ENCODE results near the gene OPN1SW.

Gene OPN1SW

DNA sequence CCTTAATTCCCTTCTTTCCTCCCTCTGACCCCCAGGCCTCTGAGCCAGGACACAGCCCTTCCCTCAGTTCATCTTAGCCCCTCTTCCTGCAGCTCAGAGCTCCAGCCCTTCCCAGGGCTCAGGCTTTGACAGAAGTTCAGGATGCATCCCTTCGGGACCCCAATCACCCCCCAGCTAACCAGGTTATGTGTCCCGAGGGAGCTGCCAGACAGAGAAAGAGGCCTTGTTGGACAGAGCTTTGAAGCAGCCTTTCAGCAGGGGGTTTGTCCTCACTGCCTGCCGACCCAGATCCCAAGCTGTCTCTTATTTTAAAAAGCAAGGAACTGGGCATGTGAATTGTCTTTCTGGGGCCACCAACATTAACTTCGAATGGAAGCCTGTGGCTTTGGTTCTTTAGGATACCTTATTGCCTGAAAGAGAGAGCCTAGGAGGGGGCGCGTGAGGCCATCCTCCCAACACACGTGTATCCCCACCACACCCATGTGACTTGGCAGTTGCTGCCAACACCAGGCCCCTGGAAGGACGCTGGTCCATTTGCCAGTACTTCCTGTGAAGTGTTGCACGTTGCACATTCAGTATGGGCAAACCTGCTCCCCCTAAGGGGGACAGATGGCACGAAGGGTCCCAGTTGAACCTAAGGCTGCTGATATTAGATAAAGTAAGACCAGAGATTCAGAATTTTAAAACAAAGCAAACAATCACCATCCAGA, 17.0 kb upstream of the OPN1SW start:
- DNase-seq (ENCODE audit: low read depth): no peak

DNA sequence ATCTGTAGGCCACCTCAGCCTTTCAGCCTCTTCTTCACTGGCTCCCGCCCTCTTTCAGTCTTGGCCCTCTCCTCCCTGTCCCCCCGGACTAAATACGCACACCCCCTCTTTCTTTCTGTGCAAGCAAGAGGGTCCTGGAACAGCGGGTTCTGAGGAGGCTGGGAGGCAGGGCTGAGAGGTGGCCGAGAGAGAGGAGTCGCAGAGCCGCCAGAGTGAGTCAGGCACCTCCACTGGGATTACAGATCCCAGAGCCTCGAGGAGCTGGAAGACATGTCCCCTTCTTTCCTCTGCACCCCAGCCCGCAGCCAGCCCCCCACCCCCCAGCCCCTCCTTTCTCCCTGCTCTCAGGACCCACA, 16.4 kb upstream of the OPN1SW start:
- no peak for DNase-seq (ENCODE audit: low read depth)

DNA sequence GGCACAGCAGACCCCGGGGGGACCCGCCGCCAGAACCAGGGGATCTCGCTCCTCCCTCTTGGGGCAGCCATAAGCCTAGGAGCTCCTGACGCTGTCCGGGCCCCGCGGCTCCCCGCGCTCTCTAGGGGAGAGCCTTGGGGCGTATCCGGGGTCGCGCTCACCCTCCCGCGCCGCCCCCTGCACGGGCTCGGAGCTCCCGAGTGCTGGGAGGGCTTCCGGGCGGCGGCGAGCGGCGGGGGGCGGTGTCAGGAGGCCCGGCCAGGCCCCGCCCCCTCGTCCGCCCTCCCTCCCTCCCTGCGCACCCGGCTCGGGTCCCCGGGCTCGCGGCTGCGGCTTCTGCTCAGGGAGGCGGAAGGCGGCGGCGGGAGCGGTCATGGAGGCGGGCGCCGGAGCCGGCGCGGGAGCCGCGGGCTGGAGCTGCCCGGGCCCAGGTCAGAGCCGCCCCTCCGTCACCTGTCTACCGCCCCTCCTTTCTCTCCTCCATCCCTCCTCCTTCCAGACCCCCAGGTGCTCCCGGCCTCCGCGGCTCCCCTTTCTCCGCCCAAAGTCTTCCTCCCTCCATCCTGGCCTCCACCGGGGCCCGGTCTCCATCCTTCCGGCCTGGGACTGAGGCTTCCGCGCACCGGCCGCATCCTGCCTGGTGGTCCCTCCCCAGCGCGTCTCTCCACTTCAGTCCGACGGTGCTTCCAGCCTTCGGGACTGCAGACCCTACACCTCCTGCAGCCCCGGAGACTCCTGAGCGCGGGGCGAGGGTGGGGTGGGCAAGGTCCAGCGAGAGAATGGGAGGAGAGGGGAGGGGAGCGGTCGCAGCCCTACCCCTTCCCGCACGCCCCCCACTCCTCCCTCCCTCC, 15.8 kb upstream of the OPN1SW start, which contains the start of gene CCDC136:
TSS of gene CCDC136 (plus strand) at position 848 of the 851 bp plus-strand sequence. CDS start 444 bp downstream, outside the sequence.
- DNase-seq (ENCODE audit: low read depth): peak; percentile 44

DNA sequence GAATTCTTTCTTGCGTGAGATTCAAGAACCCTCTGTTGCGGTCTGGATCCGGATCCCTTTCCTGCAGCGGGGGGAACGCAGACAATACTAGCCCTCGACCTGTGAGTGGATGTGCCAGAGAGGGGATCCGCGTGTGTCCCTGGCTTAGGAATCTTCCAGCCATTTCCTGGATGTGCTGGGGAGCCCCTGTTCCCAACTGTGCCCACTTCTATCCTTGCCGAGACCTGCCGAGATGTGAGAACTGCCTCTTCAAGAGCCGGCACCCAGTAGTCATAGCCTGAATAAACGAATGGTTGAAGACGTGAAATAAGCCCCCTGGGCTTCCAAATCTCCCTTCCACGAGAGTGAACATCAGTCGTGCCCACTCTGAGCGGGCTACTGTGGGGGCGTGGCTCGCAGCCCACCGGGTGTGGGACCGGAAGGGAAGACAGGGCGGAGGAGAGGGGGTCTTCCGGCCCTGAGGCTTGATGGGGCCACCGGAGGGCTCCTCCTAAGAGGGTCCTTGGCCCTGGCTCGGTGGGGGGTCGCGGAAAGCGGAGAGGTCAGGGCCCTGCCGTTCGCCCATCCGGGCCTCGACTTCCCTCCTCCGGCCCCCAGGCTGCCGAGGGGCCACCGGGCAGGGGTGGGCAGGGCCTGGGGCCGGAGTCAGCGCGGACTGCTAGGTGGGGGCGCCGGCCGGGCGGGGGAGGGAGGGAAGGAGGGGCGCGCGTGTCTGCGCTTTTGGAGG, 14.9 kb upstream of the OPN1SW start:
- DNase-seq (ENCODE audit: low read depth): no peak

DNA sequence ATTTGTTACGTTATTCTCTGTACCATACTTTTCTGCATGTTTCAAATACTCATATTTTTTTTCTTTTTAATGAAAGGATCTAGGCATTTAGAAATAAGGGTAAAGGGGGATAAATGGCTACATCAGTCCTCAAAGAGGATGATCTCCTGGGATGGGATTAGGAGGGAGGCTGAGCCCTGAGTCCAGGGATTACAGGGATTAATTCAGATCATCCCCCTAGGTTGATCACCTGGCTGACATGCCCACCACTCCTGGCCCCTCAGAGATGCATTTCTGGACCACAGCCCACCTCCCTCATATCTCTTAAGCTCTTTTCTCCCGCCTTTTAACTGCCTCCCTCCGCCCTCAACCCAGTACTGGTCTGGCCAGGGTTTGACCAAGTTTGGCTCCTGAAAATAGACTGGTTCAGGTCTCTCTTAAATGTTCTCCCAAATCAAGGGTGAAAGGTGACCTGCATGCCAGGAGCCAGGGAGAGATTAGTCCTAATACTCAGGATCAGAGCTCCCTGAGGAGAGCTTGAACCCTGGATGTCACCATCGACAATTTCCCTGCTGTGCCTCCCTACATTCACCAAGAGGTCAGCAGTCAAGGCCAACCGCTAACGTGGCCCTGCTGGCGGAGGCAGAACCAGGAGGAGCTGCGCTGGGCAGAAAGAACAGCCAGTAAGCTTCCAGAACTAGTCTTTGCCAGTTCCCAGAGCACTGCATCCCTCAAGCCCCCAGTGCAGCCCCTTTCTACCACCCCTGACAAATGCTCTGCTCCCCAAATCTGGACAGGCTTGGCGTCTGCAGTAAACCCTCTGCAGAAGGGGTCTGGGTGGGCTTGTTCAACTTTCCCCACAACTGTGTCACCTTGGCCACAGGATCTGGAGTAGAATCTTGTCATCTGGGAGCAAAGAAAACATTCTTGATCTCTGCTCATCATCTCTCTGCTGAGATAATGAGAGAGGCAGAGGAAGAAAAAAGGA, 13.1 kb upstream of the OPN1SW start:
- DNase-seq (ENCODE audit: low read depth): no peak

DNA sequence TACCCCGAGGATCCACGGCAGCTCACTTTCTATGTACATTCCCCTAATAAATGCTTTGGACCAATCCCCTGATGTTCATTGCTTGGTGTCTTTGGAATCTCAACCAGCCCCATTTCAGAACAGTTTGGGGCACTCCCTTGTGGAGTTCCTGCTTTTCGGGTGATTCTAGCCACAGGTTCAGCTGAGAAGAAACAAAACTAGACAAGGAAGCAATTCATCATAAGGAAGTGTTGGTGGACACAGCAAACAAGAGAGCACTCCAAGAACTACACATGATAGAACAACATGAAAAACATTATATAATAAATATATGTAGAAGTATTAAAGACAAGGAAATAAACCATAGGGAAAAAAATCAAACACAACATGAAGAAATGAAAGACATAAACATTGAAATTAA, 10.1 kb upstream of the OPN1SW start:
- DNase-seq (ENCODE audit: low read depth): no peak

DNA sequence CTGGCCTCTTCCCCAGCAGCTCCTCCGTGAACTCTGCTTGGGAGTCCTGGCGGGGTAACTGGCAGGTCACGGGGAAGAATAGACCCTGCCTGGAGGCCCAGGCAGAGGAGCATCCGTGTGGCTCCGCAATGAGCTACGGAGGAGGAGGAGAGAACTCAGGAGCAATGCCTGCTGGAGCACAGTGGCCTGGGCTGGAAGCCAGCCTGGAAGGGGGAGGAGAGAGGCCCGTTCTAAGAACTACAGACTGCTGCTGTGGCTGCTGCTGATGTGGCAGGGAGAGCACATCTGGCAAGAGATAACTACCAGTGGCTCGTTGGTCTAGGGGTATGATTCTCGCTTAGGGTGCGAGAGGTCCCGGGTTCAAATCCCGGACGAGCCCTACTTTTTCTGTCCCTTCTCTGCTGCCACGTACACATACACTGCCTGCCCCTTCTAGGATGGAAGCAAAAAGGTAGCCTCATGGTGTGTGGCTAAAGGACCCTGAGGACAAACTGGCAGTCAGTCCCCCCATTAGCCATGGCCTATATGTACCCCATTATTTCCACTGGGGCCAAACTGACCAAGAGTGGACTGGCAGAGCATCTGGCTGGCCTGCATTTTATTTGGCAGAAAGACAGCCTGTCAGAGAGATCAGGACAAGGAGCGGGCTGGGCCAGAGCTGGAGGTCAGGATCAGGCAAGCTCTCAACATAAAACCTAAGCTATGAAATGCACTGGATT, 7.7 kb upstream of the OPN1SW start:
- DNase-seq (ENCODE audit: low read depth): peak; percentile 82

DNA sequence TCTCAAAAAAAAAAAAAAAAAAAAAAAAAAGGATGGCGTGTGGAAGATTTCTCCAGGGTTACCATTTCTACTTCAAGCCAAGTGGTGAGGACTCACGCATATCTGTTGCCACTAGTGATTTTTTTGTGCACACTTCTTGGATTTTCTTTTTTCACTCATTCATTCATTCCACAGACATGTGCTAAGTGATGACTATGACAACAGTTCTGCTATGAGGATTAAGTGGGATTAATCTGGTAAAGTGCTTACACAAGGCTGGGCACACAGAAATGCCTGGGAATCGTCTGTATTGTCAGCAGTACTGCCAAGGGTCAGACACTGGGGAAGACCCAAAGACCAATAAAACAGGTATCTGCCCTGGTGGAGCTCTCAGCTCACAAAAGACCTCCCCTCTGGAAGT, 6.3 kb upstream of the OPN1SW start:
- no peak for DNase-seq (ENCODE audit: low read depth)

DNA sequence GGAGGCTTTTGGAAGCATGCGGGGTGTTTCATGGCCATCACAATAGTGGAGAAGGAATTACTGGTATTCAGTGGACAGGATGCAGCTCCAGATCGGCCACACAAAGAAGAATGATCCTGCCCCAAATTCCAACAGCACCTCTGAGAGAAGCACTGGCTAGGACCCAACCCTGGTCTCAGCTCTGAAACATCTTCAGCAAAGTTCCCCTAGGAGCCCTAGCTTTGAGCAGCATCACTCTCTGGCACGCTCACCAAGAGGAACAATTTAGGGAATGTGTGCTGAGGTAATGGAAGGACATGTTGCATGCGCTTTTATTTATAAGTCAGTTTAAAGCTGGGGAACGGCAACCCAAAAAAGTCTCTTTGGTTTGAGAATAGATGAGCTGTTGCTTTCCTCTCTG, 5.5 kb upstream of the OPN1SW start:
- peak; percentile 45 for DNase-seq (ENCODE audit: low read depth)

DNA sequence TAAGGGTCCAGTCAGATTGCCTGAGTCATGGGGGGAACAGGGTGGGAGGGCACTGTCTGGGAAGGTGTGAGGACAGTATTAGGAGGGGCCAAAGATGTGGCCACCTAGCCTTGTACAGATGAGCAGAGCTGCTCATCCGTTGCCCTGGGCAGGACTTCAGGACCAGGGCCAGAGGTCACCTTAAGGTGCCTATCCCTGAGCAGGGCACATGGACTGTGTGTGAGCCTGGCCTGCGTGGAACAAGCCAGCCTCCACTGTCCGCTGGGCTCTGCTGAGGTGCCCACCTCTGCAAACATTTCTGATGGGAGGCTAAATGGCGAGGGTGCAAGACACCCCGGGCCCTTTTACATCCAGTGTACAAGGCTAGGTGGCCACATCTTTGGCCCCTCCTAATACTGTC, 3.4 kb upstream of the OPN1SW start:
- no peak for DNase-seq (ENCODE audit: low read depth)

DNA sequence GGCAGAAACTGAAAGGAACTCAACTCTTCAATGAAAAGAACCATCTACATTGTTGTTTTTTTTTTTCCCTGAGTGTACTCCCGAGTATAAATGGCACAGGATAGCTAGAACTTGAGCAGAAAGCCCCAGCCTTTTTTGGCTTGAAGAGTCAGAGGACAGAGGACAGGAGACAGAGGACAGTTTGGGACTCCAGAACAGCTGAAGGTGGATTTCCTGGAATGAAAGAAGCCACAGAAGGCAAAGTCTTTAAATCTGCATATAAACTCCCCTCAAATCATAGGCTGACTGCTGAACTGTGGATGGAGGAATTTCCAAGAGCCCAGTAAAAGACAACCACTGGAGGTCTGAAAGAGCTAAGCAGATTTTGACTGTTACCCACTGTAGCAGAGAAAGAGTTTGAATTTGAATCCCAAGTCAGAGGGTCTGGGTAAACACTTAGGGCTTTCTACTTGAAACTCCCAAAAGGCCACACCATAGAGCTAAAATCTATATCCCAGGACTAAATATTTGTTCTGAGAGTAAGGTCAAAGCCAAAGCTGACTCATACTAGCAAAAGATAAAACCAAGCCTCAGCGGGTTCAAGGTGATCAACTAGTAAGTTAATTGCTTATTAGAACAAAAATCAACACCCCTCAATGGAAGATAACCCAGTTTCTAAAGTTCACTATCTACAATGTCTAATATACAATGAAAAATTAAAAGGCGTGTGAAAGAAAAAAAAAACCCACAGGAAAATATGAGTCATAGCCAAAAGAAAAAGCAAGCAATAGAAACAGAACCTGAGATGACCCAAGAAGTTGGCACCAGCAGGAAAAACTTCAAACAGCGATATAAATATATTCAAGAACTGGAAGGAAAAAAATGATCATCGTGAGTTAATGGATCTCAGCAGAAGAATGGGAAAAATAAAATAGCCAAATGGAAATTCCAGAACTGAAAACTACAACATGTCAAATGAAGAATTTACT, 1.8 kb upstream of the OPN1SW start:
- DNase-seq (ENCODE audit: low read depth): peak; percentile 37

DNA sequence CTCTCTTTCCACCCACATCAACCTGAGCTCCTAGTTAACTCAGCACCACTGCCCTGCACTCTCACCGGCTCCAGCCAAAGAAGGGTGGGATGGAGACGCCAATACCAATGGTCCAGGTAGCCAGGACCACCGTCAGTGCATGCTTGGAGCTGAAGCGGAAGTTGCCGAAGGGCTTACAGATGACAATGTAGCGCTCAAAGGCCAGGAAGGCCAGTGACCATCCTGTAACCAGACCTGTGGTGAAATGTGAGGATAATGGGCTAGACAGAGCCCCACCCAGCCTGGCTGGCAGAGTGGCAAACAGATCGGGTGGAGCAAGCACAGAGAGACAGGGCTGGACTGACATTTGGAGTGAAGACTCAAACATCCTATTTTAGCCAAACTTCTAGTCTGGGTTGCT, 673 bp downstream of the OPN1SW start:
- peak; percentile 16 for DNase-seq (ENCODE audit: low read depth)

DNA sequence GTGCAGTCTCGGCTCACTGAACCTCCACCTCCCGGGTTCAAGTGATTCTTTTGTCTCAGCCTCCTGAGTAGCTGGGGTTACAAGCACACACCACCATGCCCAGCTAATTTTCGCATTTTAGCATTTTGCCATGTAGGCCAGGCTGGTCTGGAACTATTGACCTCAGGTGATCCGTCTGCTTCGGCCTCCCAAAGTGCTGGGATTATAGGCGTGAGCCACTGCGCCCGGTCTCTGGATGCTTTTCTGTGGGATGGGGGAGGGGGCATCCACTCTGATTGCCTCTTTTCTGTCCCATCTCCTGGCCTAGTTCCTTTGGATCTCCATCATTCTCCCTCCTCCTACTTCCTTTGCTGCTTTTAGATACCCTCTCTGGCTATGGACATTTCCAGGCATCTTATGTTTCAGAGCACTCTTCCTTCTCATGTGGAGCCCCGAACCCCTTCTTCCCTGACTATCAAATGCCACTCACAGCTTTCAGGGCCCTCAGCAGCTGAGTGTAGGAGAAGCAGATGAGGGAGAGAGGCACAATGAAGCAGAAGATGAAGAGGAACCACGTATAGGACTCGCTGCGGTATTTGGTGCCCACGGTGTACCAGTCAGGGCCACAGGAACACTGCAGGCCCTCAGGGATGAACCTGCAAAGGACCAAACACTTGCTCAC, 1.4 kb downstream of the OPN1SW start:
- DNase-seq (ENCODE audit: low read depth): no peak

DNA sequence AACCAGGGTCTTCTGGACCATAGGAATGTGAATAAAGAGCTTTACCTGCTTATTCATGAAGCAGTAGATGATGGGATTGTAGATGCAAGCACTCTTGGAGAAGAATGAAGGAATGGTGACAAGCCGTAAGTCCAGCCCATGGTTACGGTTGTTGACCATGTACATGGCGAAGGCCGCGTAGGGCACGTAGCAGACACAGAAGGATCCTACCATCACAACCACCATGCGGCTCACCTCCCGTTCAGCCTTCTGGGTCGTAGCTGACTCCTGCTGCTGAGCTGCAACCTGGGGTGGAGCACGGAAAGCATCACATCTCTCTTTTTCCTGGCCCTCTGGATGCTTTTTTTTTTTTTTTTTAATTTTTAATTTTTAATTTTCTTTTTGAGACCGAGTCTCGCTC, 2.0 kb downstream of the OPN1SW start:
- no peak for DNase-seq (ENCODE audit: low read depth)

DNA sequence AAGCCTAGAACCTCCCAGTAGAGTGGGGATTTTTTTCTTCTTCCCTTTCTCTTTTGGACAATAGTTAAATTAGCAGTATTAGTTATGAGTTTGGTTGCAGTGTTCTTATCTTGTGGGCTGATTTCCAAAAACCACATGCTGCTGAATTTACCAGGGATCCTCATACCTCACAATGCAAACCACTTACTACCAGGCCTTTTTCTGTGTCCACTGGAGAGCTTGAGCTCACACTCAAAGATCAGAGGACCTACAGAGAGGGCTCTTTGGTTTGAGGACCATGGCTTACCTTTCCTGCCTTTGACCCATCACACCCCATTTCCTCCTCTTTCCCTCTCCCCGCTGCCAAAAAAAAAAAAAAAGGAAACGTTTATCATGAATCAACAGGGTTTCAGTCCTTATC, 5.4 kb downstream of the OPN1SW start:
- DNase-seq (ENCODE audit: low read depth): no peak

DNA sequence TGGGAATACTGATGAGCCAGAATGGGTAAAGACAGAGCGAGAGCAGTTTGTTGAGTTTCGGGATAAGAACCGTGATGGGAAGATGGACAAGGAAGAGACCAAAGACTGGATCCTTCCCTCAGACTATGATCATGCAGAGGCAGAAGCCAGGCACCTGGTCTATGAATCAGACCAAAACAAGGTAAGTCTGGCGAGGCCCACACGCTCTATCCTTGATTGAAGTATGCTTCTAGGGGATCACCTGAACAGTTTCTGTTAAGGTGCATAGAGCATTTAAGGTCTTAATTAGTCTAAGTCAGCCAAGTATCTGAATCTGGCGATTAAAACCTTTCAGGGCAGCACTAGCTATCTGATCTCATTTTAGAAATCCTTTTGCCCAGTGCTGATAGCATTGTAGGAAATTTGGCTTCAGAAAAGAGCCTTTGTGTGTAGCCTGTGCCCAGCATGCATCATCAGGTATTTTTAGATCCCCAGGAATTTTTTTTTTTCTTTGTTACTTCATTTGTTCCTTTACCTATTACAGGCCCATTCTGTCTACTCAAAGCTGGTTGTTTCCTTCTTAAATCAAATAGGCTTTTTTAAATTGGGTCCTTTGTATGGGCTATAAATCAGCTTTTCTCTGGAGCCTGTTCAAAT, 8.0 kb downstream of the OPN1SW start:
- no peak for DNase-seq (ENCODE audit: low read depth)

DNA sequence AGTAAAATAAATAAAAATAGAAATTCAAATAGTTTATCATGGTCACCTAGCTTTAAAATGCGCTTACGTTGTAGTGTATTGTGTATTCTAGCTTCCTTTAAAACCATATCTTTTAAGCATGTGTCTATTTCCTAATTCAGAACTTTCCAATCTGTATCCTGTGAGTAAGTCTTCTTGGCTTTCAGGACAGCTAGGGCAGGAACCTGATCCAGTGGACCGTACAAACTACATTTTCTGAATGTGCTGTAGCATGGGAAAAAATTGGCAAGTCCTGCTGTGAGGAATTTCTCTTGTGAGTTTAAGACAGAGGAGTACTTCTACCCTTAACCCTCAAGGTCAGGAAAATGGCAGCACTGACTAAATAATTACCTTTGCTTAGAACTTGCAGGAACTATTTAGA, 12.1 kb downstream of the OPN1SW start:
- peak; percentile 47 for DNase-seq (ENCODE audit: low read depth)

DNA sequence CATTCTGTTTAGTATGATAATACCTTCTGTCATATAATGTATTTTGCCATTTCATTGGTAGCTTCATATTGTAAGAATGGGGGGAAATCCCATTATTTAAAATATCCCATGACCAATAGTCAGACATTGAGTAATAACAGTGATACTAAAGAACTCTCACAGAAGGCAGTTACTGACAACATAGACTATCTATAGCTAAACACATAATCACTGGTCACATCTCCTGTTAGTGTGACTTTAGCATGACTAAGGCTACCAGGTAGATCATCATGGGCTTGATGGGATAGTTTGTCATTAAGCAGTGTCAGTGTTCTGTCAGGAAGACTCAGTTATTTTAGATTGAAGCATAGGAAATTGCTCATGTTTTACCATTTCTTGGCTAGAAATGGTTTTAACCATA, 16.4 kb downstream of the OPN1SW start:
- DNase-seq (ENCODE audit: low read depth): no peak

DNA sequence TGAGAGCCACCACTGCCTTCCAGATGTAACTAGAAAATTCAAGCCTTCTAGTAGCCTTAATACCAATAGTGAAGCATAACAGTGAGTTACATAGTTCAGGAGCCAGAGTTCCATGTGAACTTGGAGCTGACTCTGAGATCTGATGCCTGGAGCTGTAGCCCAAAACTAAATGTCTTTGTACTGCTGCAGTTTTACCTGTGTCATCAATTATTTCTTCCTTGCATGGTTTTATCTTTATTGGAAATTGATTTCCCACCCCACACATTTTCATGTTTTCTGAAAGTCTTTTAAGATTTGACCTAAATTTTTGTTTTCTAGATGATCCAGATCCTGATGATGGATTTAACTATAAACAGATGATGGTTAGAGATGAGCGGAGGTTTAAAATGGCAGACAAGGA, 17.0 kb downstream of the OPN1SW start:
- no peak for DNase-seq (ENCODE audit: low read depth)

Measured in fibroblast of gingiva (primary cell).